Esophagus (tissue), 2 donors: ENCODE results near the gene TMEM167A. TPM values are rescaled to one million over a fixed set of nuclear protein-coding genes. Genes with fewer than 3 reads are reported as not detected.

Experiments
- H3K27ac ChIP-seq, 2 donors: one replicate each; pipeline ENCODE4 v1.5.1; 2013; ENCODE audit warnings: low read depth in 2 of 2, mild to moderate bottlenecking in 2 of 2, inconsistent platforms in 1 of 2, low read length in 1 of 2, moderate library complexity in 1 of 2
- H3K27me3 ChIP-seq, 2 donors: one replicate each; pipeline ENCODE4 v1.6.1; 2013; ENCODE audit warnings: low read length in 2 of 2, control low read depth in 1 of 2, mild to moderate bottlenecking in 1 of 2; ENCODE audit not compliant: insufficient read depth in 2 of 2, control insufficient read depth in 1 of 2
- H3K36me3 ChIP-seq, 2 donors: one replicate each; pipeline ENCODE4 v1.6.1; 2013; ENCODE audit warnings: low read length in 1 of 2; ENCODE audit not compliant: control insufficient read depth in 2 of 2, insufficient read depth in 2 of 2
- H3K4me1 ChIP-seq, 2 donors: one replicate each; pipeline ENCODE4 v1.6.1; 2013; ENCODE audit warnings: low read length in 1 of 2; ENCODE audit not compliant: control insufficient read depth in 2 of 2, insufficient read depth in 2 of 2
- H3K4me3 ChIP-seq, 2 donors: one replicate each; pipeline ENCODE4 v1.5.1; 2013; ENCODE audit warnings: low read length in 2 of 2, mild to moderate bottlenecking in 2 of 2, low read depth in 1 of 2, moderate library complexity in 1 of 2
- H3K9me3 ChIP-seq, 2 donors: one replicate each; pipeline ENCODE4 v1.6.1; 2013; ENCODE audit warnings: mild to moderate bottlenecking in 2 of 2, low read depth in 1 of 2, low read length in 1 of 2, moderate library complexity in 1 of 2; ENCODE audit not compliant: control insufficient read depth in 2 of 2, insufficient read depth in 1 of 2
- WGBS, 2 donors: extraction: QIAGEN DNeasy Blood & Tissue Kit; methylation state at CpG; one replicate each; pipeline ENCODE4 v1.1.7; 2013; 5-methylcytosine and 5-hydroxymethylcytosine counted together
- polyA plus RNA-seq, 2 donors: library from polyadenylated mRNA; stranded (reverse); fragments of 200-250 nt; gene quantifications; one replicate each; pipeline ENCODE4 v1.2.3, GENCODE V29; 2013
- donor health status: healthy with polysubstance abuse.
- donor health status: Bipolar disorder and iron deficiency.

TMEM167A gene
- polyA plus RNA-seq, 2 donors, result 28.4 to 30.6 TPM

DNA sequence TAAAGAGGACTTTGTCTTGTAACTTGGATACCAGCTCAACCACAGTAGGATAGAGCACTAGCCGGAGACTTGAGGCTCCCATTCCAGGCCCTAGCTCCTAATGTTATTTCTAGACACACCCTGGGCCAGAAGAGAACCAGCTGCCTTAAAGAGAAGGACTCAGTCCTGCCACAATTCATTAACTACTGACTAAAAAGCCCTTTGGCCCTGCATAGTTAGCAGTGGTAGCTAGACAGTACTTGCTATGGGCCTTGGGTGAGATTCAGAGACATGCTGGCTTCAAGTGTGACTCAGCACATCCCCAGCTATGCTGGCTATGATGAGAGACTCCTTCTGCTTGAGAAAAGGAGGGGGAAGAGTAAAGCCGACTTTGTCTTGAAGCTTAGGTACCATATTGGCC, 47.3 kb downstream of the TMEM167A start:
- Histone ChIP-seq H3K9me3 (no peaks in the 10 kb centered on the region), H3K4me3 (no peak overlapping the region), H3K27ac (no peak overlapping the region), H3K27me3 (no peaks in the 10 kb centered on the region), H3K4me1 (no peaks in the 10 kb centered on the region), H3K36me3 (no peaks in the 10 kb centered on the region)
- WGBS, 2 donors, result 85 to 89% methylated on average over 2 of the region's 2 CpGs

DNA sequence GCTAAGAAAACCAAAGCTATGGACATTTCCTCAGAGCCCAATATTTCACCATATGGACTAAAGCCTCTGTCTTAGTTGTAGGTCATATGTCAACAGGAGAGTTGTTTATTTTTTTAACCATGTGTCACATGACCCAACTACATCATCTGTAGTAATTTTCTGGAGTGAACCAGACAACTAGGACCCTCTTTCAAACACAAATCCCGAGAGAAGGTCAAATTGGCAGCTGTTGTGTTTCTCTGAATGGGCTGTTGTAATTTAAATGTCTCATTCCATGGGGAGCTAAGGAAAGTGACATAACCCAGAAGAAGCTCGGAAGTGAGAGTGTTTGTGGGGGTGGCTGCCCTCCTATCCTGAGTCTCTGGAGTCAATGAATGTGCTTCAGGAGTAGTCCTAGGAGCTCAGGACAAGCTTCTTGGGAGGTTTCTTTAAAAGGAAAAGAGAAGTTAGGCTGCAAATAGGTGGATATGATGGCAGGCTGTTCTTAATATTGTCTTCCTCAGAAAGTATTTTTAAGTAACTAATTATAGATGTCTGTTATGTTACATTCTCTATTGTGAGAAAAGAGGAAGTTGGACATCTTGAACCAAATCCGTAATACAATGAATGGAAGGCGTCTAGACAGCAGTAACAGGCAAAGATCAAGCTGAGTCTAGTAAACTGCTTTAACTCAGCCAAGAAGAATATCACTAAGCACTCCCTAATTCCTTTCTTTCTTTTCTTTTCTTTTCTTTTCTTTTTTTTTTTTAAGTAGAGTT, 50.1 kb downstream of the TMEM167A start:
- Histone ChIP-seq H3K4me1 (no peaks in the 10 kb centered on the region), H3K27ac (no peak overlapping the region), H3K36me3 (no peaks in the 10 kb centered on the region), H3K9me3 (no peaks in the 10 kb centered on the region), H3K27me3 (no peaks in the 10 kb centered on the region), H3K4me3 (no peak overlapping the region)
- 50 to 73% methylated on average over 4 of the region's 4 CpGs for WGBS, 2 donors

DNA sequence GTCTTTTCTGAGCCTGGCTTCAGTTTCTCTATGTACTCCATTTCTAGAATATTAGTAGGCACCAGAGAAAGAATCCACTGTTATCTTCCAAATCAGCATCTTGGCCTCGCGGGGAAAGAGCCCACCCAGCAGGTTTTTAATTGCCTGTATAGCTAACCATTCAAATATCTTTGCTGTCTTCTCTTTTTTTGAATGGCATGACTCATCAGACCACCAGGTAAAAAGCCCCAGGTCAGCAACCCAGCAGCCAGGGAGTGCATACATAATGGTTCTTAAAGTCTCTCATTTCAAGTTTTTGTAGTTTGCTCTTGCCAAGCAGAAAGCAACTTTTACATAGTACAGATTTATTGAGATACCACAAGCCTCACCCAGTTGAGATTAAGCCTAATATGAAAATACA, 50.7 kb downstream of the TMEM167A start:
- WGBS, 2 donors, result 66 to 75% methylated on average over 2 of the region's 2 CpGs
- Histone ChIP-seq H3K4me1 (no peaks in the 10 kb centered on the region), H3K27ac (no peak overlapping the region), H3K36me3 (no peaks in the 10 kb centered on the region), H3K27me3 (no peaks in the 10 kb centered on the region), H3K9me3 (no peaks in the 10 kb centered on the region), H3K4me3 (no peak overlapping the region)

DNA sequence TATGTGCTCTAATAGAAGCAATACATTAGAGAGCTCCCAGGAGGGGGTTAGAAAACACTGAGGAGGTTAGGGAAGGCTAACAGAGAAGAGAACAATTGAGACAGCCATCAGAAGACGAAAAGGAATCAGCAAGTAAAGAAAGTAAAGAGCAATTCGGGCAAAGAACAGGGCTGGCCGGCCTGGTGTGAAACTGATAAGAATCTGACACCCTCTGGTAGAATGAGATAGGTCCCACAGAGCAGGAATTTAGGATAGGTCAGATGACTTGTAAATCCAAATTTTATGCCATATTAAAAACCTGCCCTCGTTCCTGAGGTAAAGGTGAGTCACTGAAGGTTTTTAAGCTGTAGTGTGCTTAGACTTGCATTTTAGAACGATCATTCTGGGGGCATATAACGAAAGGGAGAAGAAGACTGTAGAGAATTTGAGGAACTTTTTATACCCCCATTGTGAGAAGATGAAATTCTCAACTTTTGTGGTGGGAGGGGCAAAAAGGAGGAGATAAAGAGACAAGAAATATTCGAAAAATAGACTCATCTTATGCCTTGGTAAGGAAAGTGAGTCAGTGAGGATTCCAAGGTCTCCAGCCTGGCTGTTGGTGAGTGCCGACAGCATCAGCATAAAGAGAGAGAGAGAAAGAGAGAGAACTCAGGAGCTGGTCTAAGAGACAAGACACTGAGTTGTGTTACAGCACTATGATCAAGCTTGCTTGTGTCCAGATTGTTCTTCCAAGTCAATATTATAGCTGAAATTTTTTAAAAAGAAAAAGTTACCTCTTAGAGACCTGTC, 51.3 kb downstream of the TMEM167A start:
- Histone ChIP-seq H3K27ac (no peak overlapping the region), H3K9me3 (no peaks in the 10 kb centered on the region), H3K4me1 (no peaks in the 10 kb centered on the region), H3K36me3 (no peaks in the 10 kb centered on the region), H3K27me3 (no peaks in the 10 kb centered on the region), H3K4me3 (no peak overlapping the region)
- 86 to 94% methylated on average over 8 of the region's 8 CpGs for WGBS, 2 donors

DNA sequence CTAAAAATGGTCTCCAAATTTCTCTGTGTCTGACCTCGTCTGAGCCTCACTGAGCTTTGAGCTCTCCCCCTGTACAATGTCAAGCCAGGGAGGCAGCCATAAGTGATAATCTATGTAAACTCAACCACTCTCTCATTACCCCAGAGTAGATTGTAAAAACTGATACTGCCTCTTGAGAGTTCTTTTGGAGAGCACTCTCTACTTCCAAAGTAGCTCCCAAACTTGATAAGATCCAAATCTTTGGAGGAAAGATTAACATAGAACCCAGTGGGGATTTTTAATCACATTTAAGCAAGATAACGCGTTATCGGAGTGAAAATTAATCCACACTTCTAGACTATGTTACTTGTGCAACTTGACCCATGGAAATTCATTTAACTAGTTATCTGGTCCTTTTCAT, 54.9 kb downstream of the TMEM167A start:
- H3K27ac ChIP-seq, result no peak overlapping the region
- H3K27me3 ChIP-seq, result no peaks in the 10 kb centered on the region
- 85 to 92% methylated on average over 4 of the region's 4 CpGs for WGBS, 2 donors
- H3K9me3 ChIP-seq, result no peaks in the 10 kb centered on the region
- H3K36me3 ChIP-seq, result no peaks in the 10 kb centered on the region
- no peaks in the 10 kb centered on the region for H3K4me1 ChIP-seq
- H3K4me3 ChIP-seq, result no peak overlapping the region

DNA sequence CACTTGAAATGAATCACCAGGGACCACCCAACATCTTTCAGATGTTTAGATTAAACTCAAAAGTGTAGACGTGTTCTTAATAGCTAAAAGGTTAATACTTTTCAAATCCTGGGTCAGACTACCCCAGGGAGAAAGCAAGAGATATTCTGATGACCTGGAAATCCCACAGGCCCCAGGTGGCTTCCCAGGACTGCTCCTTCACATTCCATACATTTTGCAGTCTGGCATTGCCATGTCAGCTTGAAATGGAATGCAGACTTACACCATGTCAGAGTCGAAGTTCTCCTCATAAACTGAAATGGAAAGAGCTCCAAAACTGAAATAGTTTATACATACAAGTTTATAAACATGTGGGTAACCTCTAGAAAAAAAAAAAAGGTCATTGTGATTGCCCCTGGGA, 61.5 kb downstream of the TMEM167A start:
- 42 to 44% methylated on average over 2 of the region's 2 CpGs for whole genome bisulfite sequencing, 2 donors

DNA sequence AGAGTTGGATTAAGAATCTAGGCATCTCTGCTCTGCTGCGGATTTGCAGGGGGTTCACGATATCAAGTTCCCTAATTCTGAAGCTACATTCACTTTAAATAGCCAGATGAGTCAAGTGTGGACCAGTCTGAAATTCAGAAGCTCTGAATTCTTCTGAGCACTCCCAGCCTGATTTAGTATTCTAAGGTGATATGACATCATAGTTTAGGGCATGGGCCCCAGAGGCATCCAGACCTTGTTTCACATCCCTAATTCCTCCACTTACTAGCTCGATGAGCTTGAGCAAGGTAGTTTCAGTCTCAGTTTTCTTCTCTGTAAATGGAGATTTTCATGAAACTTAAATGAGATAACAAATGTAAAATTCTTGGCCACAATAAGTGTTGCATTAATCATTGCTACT, 65.2 kb downstream of the TMEM167A start:
- Histone ChIP-seq H3K27ac (no peak overlapping the region), H3K4me3 (no peak overlapping the region), H3K27me3 (no peaks in the 10 kb centered on the region), H3K4me1 (no peaks in the 10 kb centered on the region), H3K9me3 (no peaks in the 10 kb centered on the region), H3K36me3 (no peaks in the 10 kb centered on the region)
- 89 to 92% methylated on average over 3 of the region's 3 CpGs for WGBS, 2 donors

More for the DNA sequence above, 61.5 kb downstream of the TMEM167A start:
- H3K4me3 ChIP-seq, result no peak overlapping the region
- no peak overlapping the region for H3K27ac ChIP-seq
- no peaks in the 10 kb centered on the region for H3K27me3 ChIP-seq
- H3K4me1 ChIP-seq, result no peaks in the 10 kb centered on the region
- H3K9me3 ChIP-seq, result no peaks in the 10 kb centered on the region
- H3K36me3 ChIP-seq, result no peaks in the 10 kb centered on the region

DNA sequence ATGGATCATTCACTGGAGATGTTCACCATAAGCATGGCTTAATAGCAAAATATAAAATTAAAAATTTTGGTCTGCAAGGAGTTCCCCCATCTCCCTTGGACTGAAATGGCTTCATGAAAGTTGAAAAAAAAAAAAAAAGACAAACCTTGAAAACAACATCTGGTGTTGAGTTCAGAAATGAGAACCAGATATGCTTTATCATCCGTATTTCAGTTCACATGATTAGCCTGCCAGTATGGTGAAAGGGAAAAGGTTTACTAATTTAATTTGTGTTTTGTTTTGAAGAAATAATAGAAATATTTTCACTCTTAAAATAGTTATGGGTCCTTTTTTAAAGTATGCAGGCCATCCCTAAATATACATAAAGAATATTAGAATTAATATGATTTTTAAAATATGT, 67.8 kb downstream of the TMEM167A start:
- WGBS, 2 donors, result 72 to 79% methylated on average over 1 of the region's 1 CpG
- H3K27me3 ChIP-seq, result no peaks in the 10 kb centered on the region
- H3K9me3 ChIP-seq, result no peaks in the 10 kb centered on the region
- H3K4me1 ChIP-seq, result no peaks in the 10 kb centered on the region
- no peak overlapping the region for H3K4me3 ChIP-seq
- no peaks in the 10 kb centered on the region for H3K36me3 ChIP-seq
- no peak overlapping the region for H3K27ac ChIP-seq

DNA sequence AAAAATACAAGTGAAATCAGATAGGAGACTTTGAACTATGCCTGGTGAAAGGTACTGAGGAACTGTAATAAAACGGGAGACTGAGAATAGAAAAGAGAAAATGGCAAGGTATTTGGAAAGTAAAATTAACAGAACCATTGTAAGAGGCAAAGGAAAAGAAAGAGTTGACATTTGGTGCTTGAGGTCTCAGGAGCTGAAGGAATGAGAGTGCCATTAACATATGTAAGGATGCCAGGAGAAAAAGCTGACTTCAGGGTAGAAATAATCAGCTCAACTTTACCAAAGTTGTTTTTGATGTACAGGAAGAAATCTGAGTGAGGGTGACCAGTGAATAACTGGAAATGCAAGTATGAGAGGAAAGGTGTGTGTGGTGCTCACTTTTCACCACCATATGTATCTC, 69.4 kb downstream of the TMEM167A start:
- Histone ChIP-seq H3K27ac (no peak overlapping the region), H3K27me3 (no peaks in the 10 kb centered on the region), H3K4me1 (no peaks in the 10 kb centered on the region), H3K4me3 (no peak overlapping the region), H3K9me3 (no peaks in the 10 kb centered on the region), H3K36me3 (no peaks in the 10 kb centered on the region)
- WGBS, 2 donors, result 88 to 89% methylated on average over 1 of the region's 1 CpG
